HCT116 (cell line): Measurements from ENCODE around the gene GFI1B. TPM values are rescaled to one million over a fixed set of nuclear protein-coding genes. Genes with fewer than 3 reads are reported as not detected.

Experiments
- ATAC-seq: fragments of 200-7000 bp; cut with Tn5 transposase; 2 replicates; pipeline ENCODE4 v1.9.1; 2020; ENCODE audit warnings: mild to moderate bottlenecking, moderate library complexity
- BruUV-seq: library from RNA; stranded (reverse); fragments of 400-500 nt; replicated peaks from 2 replicates; lab custom pipeline; 2021; lab: Mats Ljungman, UMichigan
- CTCF ChIA-PET: fragments of 300-600 bp; sonication (Branson Sonifier 250); formaldehyde crosslinking; loops from one replicate; lab custom pipeline; 2021; ENCODE audit warnings: antibody characterized with exemption; lab: Charles Lee
- POLR2A ChIA-PET: fragments of 300-600, 350-600 bp; sonication (Branson Sonifier 250); formaldehyde crosslinking; loops from one replicate; lab custom pipeline; 2021; ENCODE audit warnings: antibody characterized with exemption; lab: Charles Lee
- RAD21 ChIA-PET, 2 experiments: fragments of 300-600 bp; sonication (Branson Sonifier 250); formaldehyde crosslinking; loops; one replicate each; lab custom pipeline; 2023; ENCODE audit warnings: low total read pairs in 2 of 2; ENCODE audit not compliant: uncharacterized antibody in 2 of 2, unreplicated experiment in 2 of 2, low non-redundant PET in 1 of 2; lab: Charles Lee
- DNase-seq: peaks from one replicate; pipeline ENCODE4 v3.0.0-alpha.2; 2010; ENCODE audit warnings: low read depth, low spot score
- H2AFZ ChIP-seq: fragments of 200-600 bp; shearing (Covaris generic), sonication (generic); 2 replicates; pipeline ENCODE4 v1.6.1; 2017; ENCODE audit warnings: low read depth, mixed run types, mixed read lengths, antibody characterized with exemption, low read length; ENCODE audit not compliant: poor library complexity, severe bottlenecking
- H3K27ac ChIP-seq: 2 replicates; pipeline ENCODE4 v1.5.1; 2012; ENCODE audit warnings: low read depth, low read length
- H3K27me3 ChIP-seq: fragments of 200-600 bp; sonication (generic); 2 replicates; pipeline ENCODE4 v1.6.1; 2016; ENCODE audit warnings: mixed run types, low read length, mixed read lengths; ENCODE audit not compliant: insufficient read depth
- H3K36me3 ChIP-seq, 2 experiments: fragments of 200-500 bp in 1 of 2; fragments of 200-600 bp in 1 of 2; sonication (Bioruptor generic) in 1 of 2; sonication (generic) in 1 of 2; 2 replicates each; pipeline versions ENCODE4 v1.5.1 to v1.6.1; 2014 to 2016; ENCODE audit warnings: low read length in 2 of 2, inconsistent platforms in 1 of 2, mixed read lengths in 1 of 2, mixed run types in 1 of 2; ENCODE audit not compliant: insufficient read depth in 2 of 2, control insufficient read depth in 1 of 2
- H3K4me1 ChIP-seq, 2 experiments: fragments of 200-600 bp in 1 of 2; sonication (generic) in 1 of 2; 2 replicates each; pipeline versions ENCODE4 v1.5.1 to v1.6.1; 2012 to 2017; ENCODE audit warnings: low read length in 2 of 2, inconsistent platforms in 1 of 2, mild to moderate bottlenecking in 1 of 2, mixed read lengths in 1 of 2, mixed run types in 1 of 2, moderate library complexity in 1 of 2; ENCODE audit not compliant: insufficient read depth in 2 of 2, control insufficient read depth in 1 of 2
- H3K4me2 ChIP-seq: fragments of 200-600 bp; sonication (generic); 2 replicates; pipeline ENCODE4 v1.6.1; 2017; ENCODE audit warnings: mixed run types, low read length, mixed read lengths
- H3K4me3 ChIP-seq, 2 experiments: fragments of 200-600 bp in 1 of 2; sonication (generic) in 1 of 2; replicated peaks in 1 of 2; 2 replicates each; pipeline ENCODE4 v1.5.1; 2011 to 2016; ENCODE audit warnings: low read length in 2 of 2, control low read depth in 1 of 2, low read depth in 1 of 2, mild to moderate bottlenecking in 1 of 2, mixed read lengths in 1 of 2, mixed run types in 1 of 2
- H3K79me2 ChIP-seq: fragments of 200-600 bp; sonication (generic); 2 replicates; pipeline ENCODE4 v1.6.1; 2017; ENCODE audit warnings: mild to moderate bottlenecking, mixed run types, low read length, moderate library complexity, mixed read lengths; ENCODE audit not compliant: insufficient read depth
- H3K9ac ChIP-seq: fragments of 200-600 bp; sonication (generic); 2 replicates; pipeline ENCODE4 v1.6.1; 2016; ENCODE audit warnings: low read length, mixed read lengths
- H3K9me2 ChIP-seq: fragments of 200-600 bp; sonication (generic), shearing (Covaris generic); 2 replicates; pipeline ENCODE4 v1.6.1; 2017; ENCODE audit warnings: mixed run types, mild to moderate bottlenecking, moderate library complexity; ENCODE audit not compliant: insufficient read depth
- H3K9me3 ChIP-seq, 2 experiments: fragments of 200-500 bp in 1 of 2; fragments of 200-600 bp in 1 of 2; sonication (Bioruptor generic) in 1 of 2; sonication (generic) in 1 of 2; 2 replicates each; pipeline ENCODE4 v1.6.1; 2014 to 2017; ENCODE audit warnings: low read length in 2 of 2, mixed read lengths in 2 of 2, inconsistent platforms in 1 of 2, low read depth in 1 of 2, mild to moderate bottlenecking in 1 of 2, mixed run types in 1 of 2, moderate library complexity in 1 of 2; ENCODE audit not compliant: control insufficient read depth in 1 of 2, insufficient read depth in 1 of 2
- H4K20me1 ChIP-seq: fragments of 200-600 bp; sonication (generic), shearing (Covaris generic); 2 replicates; pipeline ENCODE4 v1.6.1; 2017; ENCODE audit warnings: mixed run types, mild to moderate bottlenecking, moderate library complexity; ENCODE audit not compliant: insufficient read depth
- EGR1 ChIP-seq: IDR thresholded peaks from 2 replicates; pipeline ENCODE4 v1.6.1; 2012; ENCODE audit warnings: low read depth
- ELF1 ChIP-seq: IDR thresholded peaks from 2 replicates; pipeline ENCODE4 v1.6.1; 2012; ENCODE audit warnings: low read depth, borderline replicate concordance
- EZH2phosphoT487 ChIP-seq: fragments of 200-600 bp; IDR thresholded peaks from 2 replicates; pipeline ENCODE4 v1.6.1; 2018; ENCODE audit warnings: antibody characterized with exemption, borderline replicate concordance
- POLR2A ChIP-seq: IDR thresholded peaks from 2 replicates; pipeline ENCODE4 v1.7.0; 2011; ENCODE audit warnings: borderline replicate concordance; ENCODE audit not compliant: insufficient read depth, insufficient read length; ENCODE audit errors: extremely low read depth
- POLR2AphosphoS5 ChIP-seq: IDR thresholded peaks from 2 replicates; pipeline ENCODE4 v1.6.1; 2011; ENCODE audit warnings: mild to moderate bottlenecking, low read depth, low read length, moderate library complexity
- RAD21 ChIP-seq: IDR thresholded peaks from 2 replicates; pipeline ENCODE4 v1.6.1; 2012; ENCODE audit warnings: low read depth, mild to moderate bottlenecking
- SIN3A ChIP-seq: IDR thresholded peaks from 2 replicates; pipeline ENCODE4 v1.6.1; 2012; ENCODE audit warnings: low read depth
- SP1 ChIP-seq: IDR thresholded peaks from 2 replicates; pipeline ENCODE4 v1.6.1; 2012; ENCODE audit warnings: low read depth
- SRF ChIP-seq: IDR thresholded peaks from 2 replicates; pipeline ENCODE4 v1.6.1; 2012; ENCODE audit warnings: low read depth
- TCF7L2 ChIP-seq: IDR thresholded peaks from 2 replicates; pipeline ENCODE4 v1.7.0; 2011; ENCODE audit warnings: borderline replicate concordance, inconsistent platforms; ENCODE audit not compliant: insufficient read depth, insufficient read length; ENCODE audit errors: extremely low read depth
- intact Hi-C: fragments of 100-400 bp; cut with micrococcal nuclease; formaldehyde crosslinking; loops from 2 replicates; pipeline ENCODE4 v1.10.0; 2022
- total RNA-seq: library from RNA; stranded (reverse); gene quantifications from one replicate; pipeline ENCODE4 v1.2.1, GENCODE V29; 2021; ENCODE audit not compliant: unreplicated experiment
- TF ChIP-seq, protein P1 (sequence below): IDR thresholded peaks from 2 replicates; pipeline ENCODE4 v1.6.1; 2012; ENCODE audit warnings: low read depth
- TF ChIP-seq, protein P2 (sequence below): IDR thresholded peaks from 2 replicates; pipeline ENCODE4 v1.6.1; 2012
- TF ChIP-seq, protein P3 (sequence below): IDR thresholded peaks from 2 replicates; pipeline ENCODE4 v1.6.1; 2011; ENCODE audit warnings: mild to moderate bottlenecking, low read length, moderate library complexity; ENCODE audit not compliant: insufficient replicate concordance; ENCODE audit errors: extremely low read depth

GFI1B gene
- total RNA-seq, 1 experiment from 2014 or later, result 0.20 TPM

DNA sequence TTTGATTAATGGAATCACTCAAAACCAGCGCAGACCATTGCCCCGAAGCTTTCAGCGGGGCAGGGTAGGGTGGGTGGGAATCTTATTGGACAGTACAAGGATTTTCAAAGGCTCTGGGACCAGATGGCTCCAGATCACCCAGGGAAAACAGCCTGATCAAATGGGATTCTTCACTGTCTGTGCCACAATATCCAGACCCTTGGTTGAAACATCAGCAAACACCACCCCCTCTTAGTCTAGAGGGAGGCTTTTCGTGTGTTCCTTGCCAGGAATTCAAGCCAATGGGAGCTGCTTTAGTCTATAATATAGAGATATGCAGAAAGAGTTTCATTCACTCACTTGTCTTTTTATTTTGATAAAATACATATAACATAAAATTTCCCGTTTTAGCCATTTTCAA lies 1.7 kb downstream of the GFI1B start (continued):
- TF ChIP-seq, protein P1, sequence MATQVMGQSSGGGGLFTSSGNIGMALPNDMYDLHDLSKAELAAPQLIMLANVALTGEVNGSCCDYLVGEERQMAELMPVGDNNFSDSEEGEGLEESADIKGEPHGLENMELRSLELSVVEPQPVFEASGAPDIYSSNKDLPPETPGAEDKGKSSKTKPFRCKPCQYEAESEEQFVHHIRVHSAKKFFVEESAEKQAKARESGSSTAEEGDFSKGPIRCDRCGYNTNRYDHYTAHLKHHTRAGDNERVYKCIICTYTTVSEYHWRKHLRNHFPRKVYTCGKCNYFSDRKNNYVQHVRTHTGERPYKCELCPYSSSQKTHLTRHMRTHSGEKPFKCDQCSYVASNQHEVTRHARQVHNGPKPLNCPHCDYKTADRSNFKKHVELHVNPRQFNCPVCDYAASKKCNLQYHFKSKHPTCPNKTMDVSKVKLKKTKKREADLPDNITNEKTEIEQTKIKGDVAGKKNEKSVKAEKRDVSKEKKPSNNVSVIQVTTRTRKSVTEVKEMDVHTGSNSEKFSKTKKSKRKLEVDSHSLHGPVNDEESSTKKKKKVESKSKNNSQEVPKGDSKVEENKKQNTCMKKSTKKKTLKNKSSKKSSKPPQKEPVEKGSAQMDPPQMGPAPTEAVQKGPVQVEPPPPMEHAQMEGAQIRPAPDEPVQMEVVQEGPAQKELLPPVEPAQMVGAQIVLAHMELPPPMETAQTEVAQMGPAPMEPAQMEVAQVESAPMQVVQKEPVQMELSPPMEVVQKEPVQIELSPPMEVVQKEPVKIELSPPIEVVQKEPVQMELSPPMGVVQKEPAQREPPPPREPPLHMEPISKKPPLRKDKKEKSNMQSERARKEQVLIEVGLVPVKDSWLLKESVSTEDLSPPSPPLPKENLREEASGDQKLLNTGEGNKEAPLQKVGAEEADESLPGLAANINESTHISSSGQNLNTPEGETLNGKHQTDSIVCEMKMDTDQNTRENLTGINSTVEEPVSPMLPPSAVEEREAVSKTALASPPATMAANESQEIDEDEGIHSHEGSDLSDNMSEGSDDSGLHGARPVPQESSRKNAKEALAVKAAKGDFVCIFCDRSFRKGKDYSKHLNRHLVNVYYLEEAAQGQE, result no peak
- no peak for TF ChIP-seq SIN3A

DNA sequence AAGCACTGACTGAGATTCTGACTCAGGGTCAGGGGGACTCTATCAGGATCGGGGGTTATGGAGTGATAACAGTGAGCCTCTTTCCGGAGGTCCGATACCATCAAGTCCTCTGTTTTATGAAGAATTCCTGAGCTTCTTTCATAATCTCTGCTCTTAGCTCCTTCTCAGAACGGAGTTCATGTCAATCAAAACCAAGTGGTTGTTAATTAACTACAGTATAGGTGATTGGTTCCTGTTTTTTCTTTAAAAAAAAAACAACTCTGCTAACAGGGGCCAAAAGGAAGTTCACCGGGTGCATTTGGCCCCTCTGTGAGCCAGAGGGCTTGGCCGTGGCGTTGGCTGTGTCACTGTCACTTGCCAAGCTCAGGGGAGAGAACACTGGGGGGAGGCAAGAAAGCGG lies 4.0 kb downstream of the GFI1B start:
- no peak overlapping the region for H3K4me2 ChIP-seq
- no peak overlapping the region for H3K27ac ChIP-seq
- RAD21 ChIA-PET, result no interaction called here
- DNase-seq, result no peak
- peaks cover 0 to 18% of the 10 kb centered on the region in 2 experiments; a peak in 2 of 4 replicates for H3K4me1 ChIP-seq
- POLR2A ChIA-PET, result no interaction called here
- H3K9me2 ChIP-seq, result no peaks in the 10 kb centered on the region
- TF ChIP-seq ELF1 (no peak), TCF7L2 (no peak), EZH2phosphoT487 (no peak), SRF (no peak), SP1 (no peak), POLR2A (no peak), EGR1 (no peak), RAD21 (no peak), POLR2AphosphoS5 (no peak)
- TF ChIP-seq, protein P2, sequence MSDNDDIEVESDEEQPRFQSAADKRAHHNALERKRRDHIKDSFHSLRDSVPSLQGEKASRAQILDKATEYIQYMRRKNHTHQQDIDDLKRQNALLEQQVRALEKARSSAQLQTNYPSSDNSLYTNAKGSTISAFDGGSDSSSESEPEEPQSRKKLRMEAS, result no peak
- TF ChIP-seq, protein P1, result no peak
- TF ChIP-seq, protein P3, sequence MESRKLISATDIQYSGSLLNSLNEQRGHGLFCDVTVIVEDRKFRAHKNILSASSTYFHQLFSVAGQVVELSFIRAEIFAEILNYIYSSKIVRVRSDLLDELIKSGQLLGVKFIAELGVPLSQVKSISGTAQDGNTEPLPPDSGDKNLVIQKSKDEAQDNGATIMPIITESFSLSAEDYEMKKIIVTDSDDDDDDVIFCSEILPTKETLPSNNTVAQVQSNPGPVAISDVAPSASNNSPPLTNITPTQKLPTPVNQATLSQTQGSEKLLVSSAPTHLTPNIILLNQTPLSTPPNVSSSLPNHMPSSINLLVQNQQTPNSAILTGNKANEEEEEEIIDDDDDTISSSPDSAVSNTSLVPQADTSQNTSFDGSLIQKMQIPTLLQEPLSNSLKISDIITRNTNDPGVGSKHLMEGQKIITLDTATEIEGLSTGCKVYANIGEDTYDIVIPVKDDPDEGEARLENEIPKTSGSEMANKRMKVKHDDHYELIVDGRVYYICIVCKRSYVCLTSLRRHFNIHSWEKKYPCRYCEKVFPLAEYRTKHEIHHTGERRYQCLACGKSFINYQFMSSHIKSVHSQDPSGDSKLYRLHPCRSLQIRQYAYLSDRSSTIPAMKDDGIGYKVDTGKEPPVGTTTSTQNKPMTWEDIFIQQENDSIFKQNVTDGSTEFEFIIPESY, result no peak
- H3K9me3 ChIP-seq, result no peaks in the 10 kb centered on the region
- H2AFZ ChIP-seq, result no peak overlapping the region
- peaks cover 13% of the 10 kb centered on the region; the same call in 1 of the 2 replicates for H3K27me3 ChIP-seq
- H4K20me1 ChIP-seq, result no peaks in the 10 kb centered on the region
- no peak overlapping the region for H3K9ac ChIP-seq
- no peak for ATAC-seq
- intact Hi-C loops, result no loop called here
- no TSS peak for BruUV-seq
- no peaks in the 10 kb centered on the region for H3K36me3 ChIP-seq
- H3K4me3 ChIP-seq, result no peak overlapping the region
- H3K79me2 ChIP-seq, result no peaks in the 10 kb centered on the region
- CTCF ChIA-PET, result no interaction called here
